Measurements from ENCODE around the gene PTF1A. TPM values are rescaled to one million over a fixed set of nuclear protein-coding genes. Genes with fewer than 3 reads are reported as not detected.

The PTF1A gene
- total RNA-seq, 1 experiment from 2014 or later = not detected

DNA sequence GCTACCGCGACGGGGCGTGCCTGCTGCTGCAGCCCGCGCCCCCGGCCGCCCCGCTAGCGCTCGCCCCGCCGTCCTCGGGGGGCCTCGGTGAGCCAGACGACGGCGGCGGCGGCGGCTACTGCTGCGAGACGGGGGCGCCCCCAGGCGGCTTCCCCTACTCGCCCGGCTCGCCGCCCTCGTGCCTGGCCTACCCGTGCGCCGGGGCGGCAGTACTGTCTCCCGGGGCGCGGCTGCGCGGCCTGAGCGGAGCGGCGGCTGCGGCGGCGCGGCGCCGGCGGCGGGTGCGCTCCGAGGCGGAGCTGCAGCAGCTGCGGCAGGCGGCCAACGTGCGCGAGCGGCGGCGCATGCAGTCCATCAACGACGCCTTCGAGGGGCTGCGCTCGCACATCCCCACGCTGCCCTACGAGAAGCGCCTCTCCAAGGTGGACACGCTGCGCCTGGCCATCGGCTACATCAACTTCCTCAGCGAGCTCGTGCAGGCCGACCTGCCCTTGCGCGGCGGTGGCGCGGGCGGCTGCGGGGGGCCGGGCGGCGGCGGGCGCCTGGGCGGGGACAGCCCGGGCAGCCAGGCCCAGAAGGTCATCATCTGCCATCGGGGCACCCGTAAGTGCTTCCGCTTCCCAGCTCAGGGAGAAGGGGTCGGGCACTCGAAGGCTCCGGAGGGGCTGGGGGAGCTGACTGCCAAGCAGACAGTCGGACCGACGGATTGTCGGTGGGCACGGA is 761 bp downstream of the PTF1A start:
- TF ChIP-seq POLR2AphosphoS5 (IDR thresholded peaks at IDR 0.05; ENCODE audit: low read depth, low read length) = no peak
- TF ChIP-seq, protein P1, sequence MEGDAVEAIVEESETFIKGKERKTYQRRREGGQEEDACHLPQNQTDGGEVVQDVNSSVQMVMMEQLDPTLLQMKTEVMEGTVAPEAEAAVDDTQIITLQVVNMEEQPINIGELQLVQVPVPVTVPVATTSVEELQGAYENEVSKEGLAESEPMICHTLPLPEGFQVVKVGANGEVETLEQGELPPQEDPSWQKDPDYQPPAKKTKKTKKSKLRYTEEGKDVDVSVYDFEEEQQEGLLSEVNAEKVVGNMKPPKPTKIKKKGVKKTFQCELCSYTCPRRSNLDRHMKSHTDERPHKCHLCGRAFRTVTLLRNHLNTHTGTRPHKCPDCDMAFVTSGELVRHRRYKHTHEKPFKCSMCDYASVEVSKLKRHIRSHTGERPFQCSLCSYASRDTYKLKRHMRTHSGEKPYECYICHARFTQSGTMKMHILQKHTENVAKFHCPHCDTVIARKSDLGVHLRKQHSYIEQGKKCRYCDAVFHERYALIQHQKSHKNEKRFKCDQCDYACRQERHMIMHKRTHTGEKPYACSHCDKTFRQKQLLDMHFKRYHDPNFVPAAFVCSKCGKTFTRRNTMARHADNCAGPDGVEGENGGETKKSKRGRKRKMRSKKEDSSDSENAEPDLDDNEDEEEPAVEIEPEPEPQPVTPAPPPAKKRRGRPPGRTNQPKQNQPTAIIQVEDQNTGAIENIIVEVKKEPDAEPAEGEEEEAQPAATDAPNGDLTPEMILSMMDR (IDR thresholded peaks at IDR 0.05) = 0 out of 2 replicates have a peak, but pooled peaks have one; percentile 18
- TF ChIP-seq TCF7L2 (IDR thresholded peaks at IDR 0.05; ENCODE audit: low read depth, low read length) = no peak
- no peak for TF ChIP-seq SIN3A (IDR thresholded peaks at IDR 0.05; ENCODE audit: borderline replicate concordance, insufficient read depth, low read depth, low read length)
- TF ChIP-seq, protein P2, sequence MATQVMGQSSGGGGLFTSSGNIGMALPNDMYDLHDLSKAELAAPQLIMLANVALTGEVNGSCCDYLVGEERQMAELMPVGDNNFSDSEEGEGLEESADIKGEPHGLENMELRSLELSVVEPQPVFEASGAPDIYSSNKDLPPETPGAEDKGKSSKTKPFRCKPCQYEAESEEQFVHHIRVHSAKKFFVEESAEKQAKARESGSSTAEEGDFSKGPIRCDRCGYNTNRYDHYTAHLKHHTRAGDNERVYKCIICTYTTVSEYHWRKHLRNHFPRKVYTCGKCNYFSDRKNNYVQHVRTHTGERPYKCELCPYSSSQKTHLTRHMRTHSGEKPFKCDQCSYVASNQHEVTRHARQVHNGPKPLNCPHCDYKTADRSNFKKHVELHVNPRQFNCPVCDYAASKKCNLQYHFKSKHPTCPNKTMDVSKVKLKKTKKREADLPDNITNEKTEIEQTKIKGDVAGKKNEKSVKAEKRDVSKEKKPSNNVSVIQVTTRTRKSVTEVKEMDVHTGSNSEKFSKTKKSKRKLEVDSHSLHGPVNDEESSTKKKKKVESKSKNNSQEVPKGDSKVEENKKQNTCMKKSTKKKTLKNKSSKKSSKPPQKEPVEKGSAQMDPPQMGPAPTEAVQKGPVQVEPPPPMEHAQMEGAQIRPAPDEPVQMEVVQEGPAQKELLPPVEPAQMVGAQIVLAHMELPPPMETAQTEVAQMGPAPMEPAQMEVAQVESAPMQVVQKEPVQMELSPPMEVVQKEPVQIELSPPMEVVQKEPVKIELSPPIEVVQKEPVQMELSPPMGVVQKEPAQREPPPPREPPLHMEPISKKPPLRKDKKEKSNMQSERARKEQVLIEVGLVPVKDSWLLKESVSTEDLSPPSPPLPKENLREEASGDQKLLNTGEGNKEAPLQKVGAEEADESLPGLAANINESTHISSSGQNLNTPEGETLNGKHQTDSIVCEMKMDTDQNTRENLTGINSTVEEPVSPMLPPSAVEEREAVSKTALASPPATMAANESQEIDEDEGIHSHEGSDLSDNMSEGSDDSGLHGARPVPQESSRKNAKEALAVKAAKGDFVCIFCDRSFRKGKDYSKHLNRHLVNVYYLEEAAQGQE (IDR thresholded peaks at IDR 0.05; ENCODE audit: insufficient read depth in 1 of 2, low read depth in 2 of 2, low read length in 1 of 2) = no peak
- ATAC-seq (peak; percentile 68), DNase-seq (ENCODE audit: low read depth, low spot score) (no peak)
- no TSS peak for BruUV-seq (replicated peaks)
- Histone ChIP-seq H3K4me3 (ENCODE audit: low read depth in 2 of 2, low read length in 2 of 2) (no peak overlapping the region), H3K9me3 (ENCODE audit: control insufficient read depth, insufficient read depth, low read depth, low read length) (no peaks in the 10 kb centered on the region), H3K4me1 (ENCODE audit: control insufficient read depth, insufficient read depth, low read length) (no peaks in the 10 kb centered on the region), H3K36me3 (ENCODE audit: control insufficient read depth, insufficient read depth, low read length) (no peaks in the 10 kb centered on the region), H3K27ac (ENCODE audit: low read length) (no peak overlapping the region), H3K27me3 (ENCODE audit: control insufficient read depth, insufficient read depth, low read length) (no peaks in the 10 kb centered on the region)
- in situ Hi-C loops (cut with HindIII; ENCODE audit: low pct_unique_long_range_greater_than_20kb, low sequenced_read_pairs) = no loop called here
- intact Hi-C loops (cut with micrococcal nuclease; ENCODE audit: unreplicated experiment) = no loop called here
- POLR2A ChIA-PET = no interaction called here
- CTCF ChIA-PET = interaction anchor here (0.6 kb wide), 1 partner anchor 142 kb away, joined by 7 read pairs; no protein-coding TSS in a partner anchor

DNA sequence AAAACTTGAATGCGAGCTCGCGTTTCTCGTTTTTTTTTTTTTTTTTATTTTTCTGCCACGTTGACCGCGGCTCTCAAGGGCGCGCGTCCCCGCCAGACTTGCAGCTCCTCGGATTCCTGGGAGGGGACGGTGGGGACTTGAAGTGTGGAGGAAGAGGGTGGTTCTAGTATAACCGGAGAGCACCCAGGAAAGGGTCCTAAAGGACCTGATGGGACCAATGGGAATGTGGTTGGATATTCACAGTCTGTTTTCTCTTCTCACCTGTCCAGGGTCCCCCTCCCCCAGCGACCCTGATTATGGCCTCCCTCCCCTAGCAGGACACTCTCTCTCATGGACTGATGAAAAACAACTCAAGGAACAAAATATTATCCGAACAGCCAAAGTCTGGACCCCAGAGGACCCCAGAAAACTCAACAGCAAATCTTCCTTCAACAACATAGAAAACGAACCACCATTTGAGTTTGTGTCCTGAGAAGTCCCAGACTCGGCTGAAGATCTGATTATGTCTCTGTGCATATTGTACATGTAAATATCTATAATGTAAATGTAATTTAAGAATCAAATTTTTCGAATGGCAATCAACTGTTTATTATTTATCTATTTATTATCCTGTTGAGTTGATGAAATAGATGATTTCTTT is 1.4 kb downstream of the PTF1A start:
- POLR2A ChIA-PET = no interaction called here
- in situ Hi-C loops (cut with HindIII; ENCODE audit: low pct_unique_long_range_greater_than_20kb, low sequenced_read_pairs) = no loop called here
- intact Hi-C loops (cut with micrococcal nuclease; ENCODE audit: unreplicated experiment) = no loop called here

More for the DNA sequence above, 1.4 kb downstream of the PTF1A start:
- Histone ChIP-seq H3K36me3 (ENCODE audit: control insufficient read depth, insufficient read depth, low read length) (no peaks in the 10 kb centered on the region), H3K27ac (ENCODE audit: low read length) (no peak overlapping the region), H3K4me1 (ENCODE audit: control insufficient read depth, insufficient read depth, low read length) (no peaks in the 10 kb centered on the region), H3K27me3 (ENCODE audit: control insufficient read depth, insufficient read depth, low read length) (no peaks in the 10 kb centered on the region), H3K9me3 (ENCODE audit: control insufficient read depth, insufficient read depth, low read depth, low read length) (no peaks in the 10 kb centered on the region), H3K4me3 (ENCODE audit: low read depth in 2 of 2, low read length in 2 of 2) (no peak overlapping the region)
- TF ChIP-seq TCF7L2 (IDR thresholded peaks at IDR 0.05; ENCODE audit: low read depth, low read length) (no peak), SIN3A (IDR thresholded peaks at IDR 0.05; ENCODE audit: borderline replicate concordance, insufficient read depth, low read depth, low read length) (no peak), POLR2AphosphoS5 (IDR thresholded peaks at IDR 0.05; ENCODE audit: low read depth, low read length) (no peak)
- TF ChIP-seq, protein P1 (IDR thresholded peaks at IDR 0.05) = no peak
- TF ChIP-seq, protein P2 (IDR thresholded peaks at IDR 0.05; ENCODE audit: insufficient read depth in 1 of 2, low read depth in 2 of 2, low read length in 1 of 2) = no peak
- ATAC-seq (no peak), DNase-seq (ENCODE audit: low read depth, low spot score) (no peak)
- CTCF ChIA-PET = no interaction called here
- BruUV-seq (replicated peaks) = no TSS peak
